NCI-H524 (cell line): ENCODE data around the gene AMPD3.

Source experiments
- DNase-seq, 2 experiments: peaks; one replicate each; lab custom pipeline; 2025; lab: John Stamatoyannopoulos, UW

The AMPD3 gene

GRCh38 chr11:10539339-10539738 lies 84.3 kb downstream of the AMPD3 start:
- no peak for DNase-seq

GRCh38 chr11:10540546-10540914 lies 85.5 kb downstream of the AMPD3 start:
- DNase-seq: peak in 1 of 2 experiments; percentile 30

GRCh38 chr11:10540915-10541560 lies 86.0 kb downstream of the AMPD3 start, which contains the start of gene RNF141:
Gene RNF141 (minus strand): TSS chr11:10541187. CDS start chr11:10534158, 7,029 bp downstream.
- peak; percentile 94 to 95 for DNase-seq

- DNase-seq: peak in 1 of 2 experiments; percentile 64
Measured at GRCh38 chr11:10541561-10541930, 86.5 kb downstream of the AMPD3 start.

GRCh38 chr11:10542776-10543175 lies 87.7 kb downstream of the AMPD3 start:
- DNase-seq: no peak

- no peak for DNase-seq
Measured at GRCh38 chr11:10543782-10544181, 88.7 kb downstream of the AMPD3 start.

- DNase-seq: no peak
Measured at GRCh38 chr11:10544491-10545465, 89.7 kb downstream of the AMPD3 start.

GRCh38 chr11:10550503-10551289 lies 95.6 kb downstream of the AMPD3 start:
- DNase-seq: no peak

GRCh38 chr11:10551290-10551592 lies 96.2 kb downstream of the AMPD3 start:
- no peak for DNase-seq

- no peak for DNase-seq
Measured at GRCh38 chr11:10551845-10552352, 96.8 kb downstream of the AMPD3 start.

GRCh38 chr11:10556590-10556989 lies 101.5 kb downstream of the AMPD3 start:
- no peak for DNase-seq
